Adrenal gland (tissue), 12 donors: Measurements from ENCODE around the gene PLPPR4. TPM values are rescaled to one million over a fixed set of nuclear protein-coding genes. Genes with fewer than 3 reads are reported as not detected.

ENCODE experiments used
- DNase-seq, 7 donors: peaks; one replicate each; pipeline ENCODE4 v3.0.0-alpha.2; 2019 to 2020
- H3K27ac ChIP-seq, 5 donors: fragments of 200-600 bp; sonication (generic) in 4 of 5; 1 replicate in 3 of 5; 2 replicates in 2 of 5; pipeline versions ENCODE4 v1.5.1 to v1.8.0; 2016 to 2020; ENCODE audit warnings: mild to moderate bottlenecking in 1 of 5
- H3K27me3 ChIP-seq: fragments of 200-600 bp; 2 replicates; pipeline ENCODE4 v1.8.0; 2021
- H3K36me3 ChIP-seq, 2 donors: fragments of 200-600 bp; replicated peaks in 1 of 2; 1 replicate in 1 of 2; 2 replicates in 1 of 2; pipeline versions ENCODE4 v1.5.1 to v1.8.0; 2018 to 2022
- H3K4me1 ChIP-seq, 2 donors: fragments of 200-600 bp; replicated peaks in 1 of 2; 1 replicate in 1 of 2; 2 replicates in 1 of 2; pipeline versions ENCODE4 v1.5.1 to v1.8.0; 2018 to 2021
- H3K4me3 ChIP-seq, 4 donors: fragments of 200-600 bp; sonication (generic) in 3 of 4; one replicate each; pipeline ENCODE4 v1.5.1; 2016 to 2018
- H3K9me3 ChIP-seq, 3 donors: fragments of 200-600 bp; sonication (generic) in 1 of 3; replicated peaks in 1 of 3; 1 replicate in 2 of 3; 2 replicates in 1 of 3; pipeline versions ENCODE4 v1.5.1 to v1.8.0; 2016 to 2021
- POLR2A ChIP-seq, 2 donors: fragments of 450-650 bp; IDR thresholded peaks; one replicate each; pipeline ENCODE4 v1.6.1; 2017; ENCODE audit warnings: antibody characterized with exemption in 2 of 2, mild to moderate bottlenecking in 2 of 2, moderate library complexity in 1 of 2
- WGBS, 4 donors: extraction: QIAGEN DNeasy Blood & Tissue Kit in 2 of 4; methylation state at CpG; one replicate each; pipeline versions ENCODE4 v1.1.5 to v1.1.7; 2013 to 2017; 5-methylcytosine and 5-hydroxymethylcytosine counted together
- intact Hi-C, 2 donors: fragments of 100-400 bp; cut with DNase I; formaldehyde crosslinking; loops; one replicate each; pipeline versions ENCODE4 v1.14.1 to v1.15.0; 2022 to 2023
- polyA plus RNA-seq, 3 donors: library from polyadenylated mRNA; stranded (reverse); fragments of 200-250 nt in 2 of 3; fragments of 350-450 nt in 1 of 3; fragmentation: Illumina TruSeq in 1 of 3; extraction: RNeasy Lipid Tissue Mini Kit (QIAGEN cat#74804) in 1 of 3; gene quantifications; one replicate each; pipeline ENCODE4 v1.2.3, GENCODE V29; 2013 to 2014
- total RNA-seq, 9 donors: library from RNA; depleted of rRNA in 4 of 9; stranded (reverse); fragments of >200 nt in 4 of 9; fragments of 120-200 nt in 1 of 9; fragmentation: NEBNext Ultra II Directional in 1 of 9; extraction: Animal tissue kit (Norgen Biotek cat#: 25700) in 1 of 9; gene quantifications; one replicate each; pipeline versions ENCODE4 v1.1.0 to v1.2.4, GENCODE V29; 2013 to 2023
- TF ChIP-seq, protein P1 (sequence below), 6 experiments: fragments of 450-650 bp in 4 of 6; fragments of 200-600 bp in 2 of 6; sonication (generic) in 1 of 6; IDR thresholded peaks; 1 replicate in 5 of 6; 2 replicates in 1 of 6; pipeline versions ENCODE4 v1.5.1 to v1.8.0; 2016 to 2021; ENCODE audit warnings: antibody characterized with exemption in 6 of 6, mild to moderate bottlenecking in 2 of 6, moderate library complexity in 1 of 6
- donor health status: healthy with polysubstance abuse.
- donor health status: Bipolar disorder and iron deficiency.
- donor health status: DM: yes; HTN: yes; CAD: no.
- donor health status: DM: no; HTN: no; CAD: no.
- donor health status: DM: no; HTN: no; CAD: no.
- donor health status: DM: yes; HTN: yes; CAD: no.

Gene PLPPR4
- total and polyA plus RNA-seq, 12 donors = 0.04 to 1.3 (median 0.37) TPM; not detected in 3

DNA sequence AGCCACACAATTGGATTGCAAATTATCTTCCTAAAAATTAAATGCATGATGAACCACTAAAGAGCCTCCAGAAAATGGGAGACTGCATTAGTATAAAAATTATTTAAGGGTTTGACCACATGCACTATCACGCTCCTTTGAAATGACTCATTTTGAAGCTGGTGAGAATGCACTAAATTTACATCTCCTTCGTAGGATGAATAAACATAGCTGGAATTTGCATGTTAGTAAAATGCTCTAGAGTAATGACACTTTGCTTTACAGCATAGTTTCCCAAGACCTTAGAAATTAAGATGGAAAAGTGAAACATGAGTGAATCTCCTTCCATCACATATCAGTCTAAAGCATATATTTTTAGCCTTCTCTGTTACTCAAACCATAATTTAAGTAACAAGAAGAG, 2.4 kb downstream of the PLPPR4 start:
- no peak for DNase-seq
- H3K4me1 ChIP-seq = no peaks in the 10 kb centered on the region
- WGBS, 4 donors = 81 to 84% (median 83%) methylated on average over 2 of the region's 2 CpGs
- intact Hi-C loops = no loop called here
- no peaks in the 10 kb centered on the region for H3K36me3 ChIP-seq
- no peak for TF ChIP-seq POLR2A (IDR thresholded peaks at IDR 0.05)
- TF ChIP-seq, protein P1, sequence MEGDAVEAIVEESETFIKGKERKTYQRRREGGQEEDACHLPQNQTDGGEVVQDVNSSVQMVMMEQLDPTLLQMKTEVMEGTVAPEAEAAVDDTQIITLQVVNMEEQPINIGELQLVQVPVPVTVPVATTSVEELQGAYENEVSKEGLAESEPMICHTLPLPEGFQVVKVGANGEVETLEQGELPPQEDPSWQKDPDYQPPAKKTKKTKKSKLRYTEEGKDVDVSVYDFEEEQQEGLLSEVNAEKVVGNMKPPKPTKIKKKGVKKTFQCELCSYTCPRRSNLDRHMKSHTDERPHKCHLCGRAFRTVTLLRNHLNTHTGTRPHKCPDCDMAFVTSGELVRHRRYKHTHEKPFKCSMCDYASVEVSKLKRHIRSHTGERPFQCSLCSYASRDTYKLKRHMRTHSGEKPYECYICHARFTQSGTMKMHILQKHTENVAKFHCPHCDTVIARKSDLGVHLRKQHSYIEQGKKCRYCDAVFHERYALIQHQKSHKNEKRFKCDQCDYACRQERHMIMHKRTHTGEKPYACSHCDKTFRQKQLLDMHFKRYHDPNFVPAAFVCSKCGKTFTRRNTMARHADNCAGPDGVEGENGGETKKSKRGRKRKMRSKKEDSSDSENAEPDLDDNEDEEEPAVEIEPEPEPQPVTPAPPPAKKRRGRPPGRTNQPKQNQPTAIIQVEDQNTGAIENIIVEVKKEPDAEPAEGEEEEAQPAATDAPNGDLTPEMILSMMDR (IDR thresholded peaks at IDR 0.05) = no peak
- H3K9me3 ChIP-seq = no peaks in the 10 kb centered on the region
- H3K4me3 ChIP-seq = no peak overlapping the region
- peaks cover 4% of the 10 kb centered on the region for H3K27me3 ChIP-seq
- no peak overlapping the region for H3K27ac ChIP-seq

DNA sequence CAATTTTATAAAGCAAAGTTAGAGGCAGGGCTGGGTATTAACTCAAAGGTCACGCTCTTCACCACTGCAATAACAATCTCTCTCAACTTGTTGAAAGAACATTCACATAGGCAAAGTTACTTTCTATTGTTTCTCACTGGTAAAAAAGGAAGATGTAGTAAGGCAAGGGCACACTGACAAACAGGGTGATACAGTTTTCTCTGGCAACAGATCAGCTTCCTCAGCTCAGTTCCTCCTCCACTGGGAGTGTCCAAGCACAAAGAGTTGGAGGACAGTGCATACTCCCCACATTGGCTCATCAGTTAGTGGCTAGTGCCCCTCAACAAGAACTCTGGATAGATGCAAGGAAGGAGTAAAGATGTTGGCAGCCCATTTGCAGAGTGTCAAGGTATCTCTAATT, 3.7 kb downstream of the PLPPR4 start:
- intact Hi-C loops = no loop called here
- DNase-seq = no peak
- no peaks in the 10 kb centered on the region for H3K4me1 ChIP-seq
- H3K27me3 ChIP-seq = peaks cover 4% of the 10 kb centered on the region
- no peaks in the 10 kb centered on the region for H3K9me3 ChIP-seq
- WGBS, 4 donors = 83 to 92% (median 88%) methylated on average over 1 of the region's 1 CpG
- no peak for TF ChIP-seq POLR2A (IDR thresholded peaks at IDR 0.05)
- TF ChIP-seq, protein P1 (IDR thresholded peaks at IDR 0.05) = no peak
- no peak overlapping the region for H3K27ac ChIP-seq
- H3K4me3 ChIP-seq = no peak overlapping the region
- H3K36me3 ChIP-seq = no peaks in the 10 kb centered on the region

- H3K36me3 ChIP-seq = no peaks in the 10 kb centered on the region
- H3K4me1 ChIP-seq = no peaks in the 10 kb centered on the region
- no peak overlapping the region for H3K4me3 ChIP-seq
- H3K27me3 ChIP-seq = peaks cover 4% of the 10 kb centered on the region
- no peak overlapping the region for H3K27ac ChIP-seq
- DNase-seq = no peak
- intact Hi-C loops = no loop called here
- no peak for TF ChIP-seq POLR2A (IDR thresholded peaks at IDR 0.05)
- TF ChIP-seq, protein P1 (IDR thresholded peaks at IDR 0.05) = no peak
- no peaks in the 10 kb centered on the region for H3K9me3 ChIP-seq
These were observed 5.0 kb downstream of the PLPPR4 start for GRCh38 chr1:99269321-99269720.

DNA sequence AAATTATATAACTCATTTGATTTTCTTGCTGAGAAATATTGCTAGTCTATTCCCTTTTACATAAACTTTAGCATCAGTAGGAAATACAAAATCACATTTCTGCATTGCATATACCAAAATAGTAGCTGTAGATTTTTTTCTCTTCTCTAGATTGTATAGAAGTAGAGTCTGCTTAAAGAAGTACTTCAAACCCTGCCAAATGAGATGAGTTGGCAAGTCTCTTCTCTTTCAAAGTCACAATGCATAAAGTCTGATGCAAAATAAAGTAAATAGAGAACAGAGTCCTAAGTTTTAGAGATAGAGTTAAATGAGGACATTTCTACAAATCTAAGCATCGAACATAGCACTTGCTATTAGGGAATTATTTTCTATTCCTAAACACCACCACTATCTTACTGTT, 6.4 kb downstream of the PLPPR4 start:
- H3K4me1 ChIP-seq = no peaks in the 10 kb centered on the region
- H3K27ac ChIP-seq = no peak overlapping the region
- no peaks in the 10 kb centered on the region for H3K27me3 ChIP-seq
- intact Hi-C loops = no loop called here
- no peak overlapping the region for H3K4me3 ChIP-seq
- no peak for TF ChIP-seq POLR2A (IDR thresholded peaks at IDR 0.05)
- TF ChIP-seq, protein P1 (IDR thresholded peaks at IDR 0.05) = no peak
- no peaks in the 10 kb centered on the region for H3K9me3 ChIP-seq
- no peak for DNase-seq
- 72 to 82% (median 79%) methylated on average over 1 of the region's 1 CpG for WGBS, 4 donors
- no peaks in the 10 kb centered on the region for H3K36me3 ChIP-seq
